ENCODE data around the gene C1QTNF9.
"Not testable (repeated sequence)": the region's sequence is repeated elsewhere in the genome, so short reads cannot be mapped to it uniquely, and the experiment has no call there.

DNA sequence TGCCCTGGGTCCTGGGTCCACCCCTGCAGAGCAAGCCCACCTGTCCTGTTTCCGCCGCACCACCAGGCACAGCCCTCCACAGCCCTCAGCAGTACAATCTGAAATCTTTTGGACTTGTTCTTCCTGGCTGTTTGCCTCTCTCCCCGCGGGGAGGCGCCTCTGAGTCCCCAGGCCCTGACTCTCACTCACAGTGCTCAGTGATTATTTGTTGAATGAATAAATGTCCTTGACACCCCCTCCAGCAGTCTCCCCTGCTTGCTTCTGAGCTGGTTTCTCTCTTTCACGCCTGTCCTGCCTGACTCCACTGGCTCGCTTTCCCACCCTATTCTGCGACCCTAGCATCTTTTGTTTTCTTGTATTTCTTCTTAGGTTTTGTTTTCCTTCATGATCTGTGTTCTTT lies 56.9 kb downstream of the C1QTNF9 start:
- not testable (repeated sequence) for TF ChIP-seq ZNF274 (IDR thresholded peaks at IDR 0.05; ENCODE audit: low read depth, low read length); YY1 (IDR thresholded peaks at IDR 0.05; ENCODE audit: insufficient read depth, insufficient read length)
